AML-193 (cell line): Measurements from ENCODE around the gene PRDX2.
"Not testable (repeated sequence)": the region's sequence is repeated elsewhere in the genome, so short reads cannot be mapped to it uniquely, and the experiment has no call there.

Experiments
- DNase-seq, 2 experiments: peaks; one replicate each; lab custom pipeline; 2025; lab: John Stamatoyannopoulos, UW

Gene PRDX2

GRCh38 chr19:12825254-12826131, 23.9 kb upstream of the PRDX2 start:
- DNase-seq: no peak

GRCh38 chr19:12821761-12822160, 20.2 kb upstream of the PRDX2 start:
- no peak for DNase-seq

- DNase-seq: not testable (repeated sequence)
Measured at GRCh38 chr19:12817810-12818209, 16.2 kb upstream of the PRDX2 start.

- DNase-seq: not testable (repeated sequence)
Measured at GRCh38 chr19:12817188-12817587, 15.6 kb upstream of the PRDX2 start.

GRCh38 chr19:12815088-12815487, 13.5 kb upstream of the PRDX2 start:
- no peak for DNase-seq

GRCh38 chr19:12806242-12807081, 4.9 kb upstream of the PRDX2 start, which contains the start of gene RNASEH2A:
Gene RNASEH2A, plus strand, starts transcription at chr19:12806584. Its CDS starts 90 bp downstream, at chr19:12806674.
- peak; percentile 81 to 82 for DNase-seq

- DNase-seq: no peak
Measured at GRCh38 chr19:12804051-12804450, 2.5 kb upstream of the PRDX2 start.

GRCh38 chr19:12802267-12803106, 887 bp upstream of the PRDX2 start:
- no peak for DNase-seq

- no peak for DNase-seq
Measured at GRCh38 chr19:12800923-12801465, 606 bp downstream of the PRDX2 start.

- DNase-seq: no peak
Measured at GRCh38 chr19:12800466-12800770, 1.2 kb downstream of the PRDX2 start.

GRCh38 chr19:12799742-12800465, 1.7 kb downstream of the PRDX2 start:
- no peak for DNase-seq

- DNase-seq: not testable (repeated sequence)
Measured at GRCh38 chr19:12797607-12798006, 4.0 kb downstream of the PRDX2 start.

- no peak for DNase-seq
Measured at GRCh38 chr19:12797141-12797587, 4.4 kb downstream of the PRDX2 start.

GRCh38 chr19:12796146-12797071, 5.2 kb downstream of the PRDX2 start:
- DNase-seq: peak; percentile 73

GRCh38 chr19:12794971-12795381, 6.6 kb downstream of the PRDX2 start:
- DNase-seq: no peak

GRCh38 chr19:12794196-12794941, 7.2 kb downstream of the PRDX2 start:
- peak; percentile 5 to 15 for DNase-seq

- DNase-seq: peak; percentile 78 to 79
Measured at GRCh38 chr19:12793290-12794195, 8.1 kb downstream of the PRDX2 start.

- no peak for DNase-seq
Measured at GRCh38 chr19:12792853-12793289, 8.7 kb downstream of the PRDX2 start.
